Natural killer cell (primary cell): ENCODE results near the gene ZNF24. TPM values are rescaled to one million over a fixed set of nuclear protein-coding genes. Genes with fewer than 3 reads are reported as not detected.

Experiments
- ATAC-seq, 3 donors: fragments of 150-1000 bp in 2 of 3; fragments of 200-7000 bp in 1 of 3; cut with Tn5 transposase; 1 replicate in 1 of 3; 2 replicates in 2 of 3; pipeline ENCODE4 v1.10.0; 2021; ENCODE audit warnings: mild to moderate bottlenecking in 2 of 3, moderate library complexity in 2 of 3
- DNase-seq, 2 donors: peaks; one replicate each; pipeline versions ENCODE4 v3.0.0 to v3.0.0-alpha.2; 2013 to 2021; ENCODE audit warnings: mixed read lengths in 1 of 2
- H3K27ac ChIP-seq: one replicate; pipeline ENCODE4 v1.5.1; 2013; ENCODE audit warnings: mild to moderate bottlenecking, low read length
- H3K27me3 ChIP-seq: one replicate; pipeline ENCODE4 v1.6.1; 2013; ENCODE audit warnings: low read length; ENCODE audit not compliant: control insufficient read depth, insufficient read depth
- H3K36me3 ChIP-seq: one replicate; pipeline ENCODE4 v1.6.1; 2013; ENCODE audit warnings: low read length; ENCODE audit not compliant: control insufficient read depth, insufficient read depth
- H3K4me1 ChIP-seq: one replicate; pipeline ENCODE4 v1.6.1; 2013; ENCODE audit warnings: low read length; ENCODE audit not compliant: control insufficient read depth, insufficient read depth
- H3K4me3 ChIP-seq: one replicate; pipeline ENCODE4 v1.5.1; 2013; ENCODE audit warnings: low read length
- H3K9me3 ChIP-seq: one replicate; pipeline ENCODE4 v1.6.1; 2013; ENCODE audit warnings: low read length; ENCODE audit not compliant: control insufficient read depth, insufficient read depth
- H3K27ac Mint-ChIP-seq, 2 donors: one replicate each; pipeline ENCODE4 v1.8.0; 2022; ENCODE audit warnings: mild to moderate bottlenecking in 2 of 2, mixed read lengths in 2 of 2, moderate library complexity in 1 of 2
- H3K27me3 Mint-ChIP-seq, 2 donors: one replicate each; pipeline ENCODE4 v1.8.0; 2022; ENCODE audit warnings: low read depth in 2 of 2, mixed read lengths in 2 of 2
- H3K36me3 Mint-ChIP-seq: one replicate; pipeline ENCODE4 v1.8.0; 2022; ENCODE audit warnings: mixed read lengths
- H3K4me1 Mint-ChIP-seq, 2 donors: one replicate each; pipeline ENCODE4 v1.8.0; 2022; ENCODE audit warnings: mixed read lengths in 2 of 2
- H3K4me3 Mint-ChIP-seq: one replicate; pipeline ENCODE4 v1.8.0; 2022; ENCODE audit warnings: mild to moderate bottlenecking, moderate library complexity, mixed read lengths
- H3K9me3 Mint-ChIP-seq, 2 donors: one replicate each; pipeline ENCODE4 v1.8.0; 2022; ENCODE audit warnings: mixed read lengths in 2 of 2
- CTCF ChIP-seq: fragments of 200-600 bp; IDR thresholded peaks from one replicate; pipeline ENCODE4 v1.8.0; 2022; ENCODE audit warnings: antibody characterized with exemption
- WGBS: methylation state at CpG from one replicate; pipeline ENCODE4 v1.1.7; 2013; ENCODE audit warnings: missing lambda C conversion rate; ENCODE audit not compliant: insufficient coverage; 5-methylcytosine and 5-hydroxymethylcytosine counted together
- intact Hi-C: fragments of 100-400 bp; cut with micrococcal nuclease; formaldehyde crosslinking; loops from one replicate; pipeline ENCODE4 v1.14.2; 2022
- total RNA-seq, 4 donors: library from RNA; stranded (reverse); fragments of 120-200 nt in 1 of 4; gene quantifications; one replicate each; pipeline versions ENCODE4 v1.2.3 to v1.2.4, GENCODE V29; 2013 to 2022

The ZNF24 gene
- total RNA-seq, 3 donors from 2014 or later (not counting 1 experiment from before 2014, with no cell fraction given), result 50.4 to 63.9 (median 58.2) TPM

DNA sequence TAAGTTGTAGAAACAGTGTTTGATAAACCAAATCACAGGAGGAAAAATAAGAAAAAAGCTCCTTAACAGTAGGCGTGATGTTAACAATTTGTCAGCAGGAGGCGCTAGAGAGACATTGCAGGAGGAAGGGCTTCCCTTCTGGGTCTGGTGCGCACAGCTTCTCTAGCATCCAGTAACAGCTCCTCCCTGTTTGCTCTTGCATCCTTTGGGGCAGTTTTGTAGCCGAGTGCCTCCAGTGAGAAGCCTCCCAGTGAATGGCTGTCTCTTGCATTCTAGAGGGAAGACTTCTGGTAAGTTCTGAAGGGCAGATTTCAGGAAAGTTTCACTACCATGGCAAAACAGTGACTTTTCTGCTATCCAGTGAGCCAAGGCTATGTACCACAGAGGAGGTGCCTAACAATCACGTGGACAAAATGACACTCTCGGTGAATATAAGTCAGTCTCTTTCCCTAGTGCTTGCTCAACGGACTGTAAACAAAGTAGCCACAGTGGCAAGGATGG lies 42.4 kb upstream of the ZNF24 start:
- ATAC-seq, result peak; percentile 95 to 99 (median 98)
- DNase-seq, result peak; percentile 46 to 91
- Mint-ChIP-seq H3K4me1 (peaks cover 5 to 9% of the 10 kb centered on the region in 2 donors), H3K27ac (no peak overlapping the region), H3K36me3 (no peaks in the 10 kb centered on the region), H3K27me3 (peaks cover 24 to 31% of the 10 kb centered on the region in 2 donors), H3K4me3 (no peak overlapping the region), H3K9me3 (no peaks in the 10 kb centered on the region)
- Histone ChIP-seq H3K4me3 (no peak overlapping the region), H3K4me1 (peaks cover 4% of the 10 kb centered on the region), H3K27me3 (peaks cover 2% of the 10 kb centered on the region), H3K36me3 (no peaks in the 10 kb centered on the region), H3K9me3 (no peaks in the 10 kb centered on the region), H3K27ac (no peak overlapping the region)
- intact Hi-C loops, result loop anchor here (1.0 kb wide), 3 partner anchors 22 to 564 kb away; no protein-coding TSS in a partner anchor
- TF ChIP-seq CTCF, result peak; percentile 96
- WGBS, result 22% methylated on average over 7 of the region's 7 CpGs

- H3K27me3 ChIP-seq, result peaks cover 2% of the 10 kb centered on the region
- DNase-seq (no peak), ATAC-seq (no peak)
- Mint-ChIP-seq H3K36me3 (no peaks in the 10 kb centered on the region), H3K4me1 (peaks cover 5 to 9% of the 10 kb centered on the region in 2 donors), H3K4me3 (no peak overlapping the region), H3K27ac (no peak overlapping the region), H3K9me3 (no peaks in the 10 kb centered on the region), H3K27me3 (peaks cover 12 to 18% of the 10 kb centered on the region in 2 donors)
- 83% methylated on average over 2 of the region's 2 CpGs for WGBS
- H3K4me1 ChIP-seq, result peaks cover 4% of the 10 kb centered on the region
- no peaks in the 10 kb centered on the region for H3K9me3 ChIP-seq
- intact Hi-C loops, result no loop called here
- H3K36me3 ChIP-seq, result no peaks in the 10 kb centered on the region
- no peak for TF ChIP-seq CTCF
- no peak overlapping the region for H3K4me3 ChIP-seq
- H3K27ac ChIP-seq, result no peak overlapping the region
These were observed 38.9 kb upstream of the ZNF24 start for GRCh38 chr18:35383136-35383535.

DNA sequence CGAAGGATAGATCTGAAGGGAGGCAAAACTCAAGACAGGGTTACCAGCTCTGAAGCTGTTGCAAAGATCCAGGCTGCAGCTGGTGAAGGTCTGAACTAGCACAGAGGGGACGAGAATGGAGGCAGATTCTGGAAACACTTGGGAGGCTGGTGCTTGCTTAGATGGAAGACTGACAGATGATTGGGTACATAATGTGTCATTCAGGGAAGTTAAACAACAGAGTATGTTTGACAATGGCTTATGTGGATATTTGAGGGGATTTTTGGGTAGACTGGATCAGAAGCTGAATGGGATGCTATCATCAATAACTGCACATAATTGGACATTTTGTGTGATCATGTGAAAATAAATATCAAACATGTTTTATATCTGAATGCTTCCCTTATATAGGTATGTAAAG lies 35.2 kb upstream of the ZNF24 start:
- 90% methylated on average over 2 of the region's 2 CpGs for WGBS
- Mint-ChIP-seq H3K4me1 (peaks cover 5 to 13% of the 10 kb centered on the region in 2 donors), H3K27me3 (peaks cover 0 to 5% of the 10 kb centered on the region in 2 donors), H3K36me3 (no peaks in the 10 kb centered on the region), H3K9me3 (no peaks in the 10 kb centered on the region), H3K27ac (no peak overlapping the region), H3K4me3 (no peak overlapping the region)
- Histone ChIP-seq H3K9me3 (no peaks in the 10 kb centered on the region), H3K4me1 (peaks cover 10% of the 10 kb centered on the region), H3K4me3 (no peak overlapping the region), H3K27ac (no peak overlapping the region), H3K36me3 (no peaks in the 10 kb centered on the region), H3K27me3 (no peaks in the 10 kb centered on the region)
- ATAC-seq (no peak), DNase-seq (no peak)
- no peak for TF ChIP-seq CTCF
- intact Hi-C loops, result no loop called here

DNA sequence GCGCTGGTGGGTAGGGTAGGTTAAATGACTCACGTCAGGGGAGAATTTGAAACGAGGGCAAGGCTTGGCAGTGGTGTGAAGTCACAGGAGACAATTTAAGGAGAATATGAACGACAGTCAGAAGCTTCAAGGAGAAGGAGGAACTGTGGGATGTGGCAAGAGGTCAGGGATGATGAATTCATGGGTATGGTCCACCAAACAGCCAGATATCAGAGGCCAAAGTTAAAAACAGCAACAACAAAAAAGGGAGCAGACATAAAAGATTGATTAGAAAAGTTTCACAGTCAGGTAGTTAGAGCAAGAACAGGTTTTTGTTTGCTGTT lies 34.3 kb upstream of the ZNF24 start:
- Histone ChIP-seq H3K9me3 (no peaks in the 10 kb centered on the region), H3K4me1 (peaks cover 10% of the 10 kb centered on the region), H3K27ac (no peak overlapping the region), H3K4me3 (no peak overlapping the region), H3K27me3 (no peaks in the 10 kb centered on the region), H3K36me3 (no peaks in the 10 kb centered on the region)
- DNase-seq (no peak), ATAC-seq (no peak)
- Mint-ChIP-seq H3K36me3 (no peaks in the 10 kb centered on the region), H3K27me3 (no peaks in the 10 kb centered on the region), H3K4me3 (no peak overlapping the region), H3K4me1 (peaks cover 5 to 13% of the 10 kb centered on the region in 2 donors), H3K9me3 (no peaks in the 10 kb centered on the region), H3K27ac (peak overlapping the region in 1 of 2 donors; percentile 88)
- 72% methylated on average over 4 of the region's 4 CpGs for WGBS
- intact Hi-C loops, result no loop called here
- TF ChIP-seq CTCF, result no peak
